GM23338 (cell line): Measurements from ENCODE around the gene YIF1A.

Source experiments
- CREB1 ChIP-seq: fragments of 250-450 bp; sonication (Bioruptor Pico); IDR thresholded peaks from 2 replicates; pipeline ENCODE4 v1.5.0; 2020; ENCODE audit warnings: low read depth, mild to moderate bottlenecking, moderate library complexity
- CTCF ChIP-seq, 2 experiments: fragments of 200-600 bp in 1 of 2; sonication (generic) in 1 of 2; conservative IDR thresholded peaks; 2 replicates each; pipeline versions ENCODE4 v1.5.1 to v1.6.1; 2016 to 2017; ENCODE audit warnings: antibody characterized with exemption in 2 of 2, low read depth in 2 of 2, mild to moderate bottlenecking in 2 of 2, moderate library complexity in 1 of 2
- ETS1 ChIP-seq: IDR thresholded peaks from 2 replicates; pipeline ENCODE4 v1.6.1; 2016; ENCODE audit warnings: antibody characterized with exemption
- EZH2 ChIP-seq: fragments of 200-600 bp; sonication (generic); IDR thresholded peaks from one replicate; pipeline ENCODE4 v1.8.0; 2017; ENCODE audit warnings: antibody characterized with exemption, mild to moderate bottlenecking, low read depth; ENCODE audit not compliant: unreplicated experiment
- EZH2phosphoT487 ChIP-seq: fragments of 200-600 bp; sonication (generic); IDR thresholded peaks from one replicate; pipeline ENCODE4 v1.8.1; 2018; ENCODE audit warnings: antibody characterized with exemption; ENCODE audit not compliant: unreplicated experiment
- JUNB ChIP-seq: IDR thresholded peaks from one replicate; pipeline ENCODE4 v1.6.1; 2016; ENCODE audit warnings: antibody characterized with exemption; ENCODE audit not compliant: unreplicated experiment
- NANOG ChIP-seq: IDR thresholded peaks from 2 replicates; pipeline ENCODE4 v1.6.1; 2016; ENCODE audit warnings: antibody characterized with exemption, borderline replicate concordance
- POLR2AphosphoS5 ChIP-seq: IDR thresholded peaks from 2 replicates; pipeline ENCODE4 v1.6.1; 2016; ENCODE audit warnings: antibody characterized with exemption, low read depth
- REST ChIP-seq: IDR thresholded peaks from one replicate; pipeline ENCODE4 v1.6.1; 2018; ENCODE audit warnings: antibody characterized with exemption; ENCODE audit not compliant: unreplicated experiment
- ZNF114 ChIP-seq: fragments of 250-450 bp; sonication (Bioruptor Pico); IDR thresholded peaks from 2 replicates; pipeline ENCODE4 v1.5.0; 2020; ENCODE audit warnings: mild to moderate bottlenecking, moderate library complexity
- ZNF331 ChIP-seq: fragments of 250-450 bp; sonication (Bioruptor Pico); IDR thresholded peaks from 2 replicates; pipeline ENCODE4 v1.5.0; 2020; ENCODE audit warnings: low read depth, mild to moderate bottlenecking, moderate library complexity

- no peak for TF ChIP-seq CTCF (conservative IDR thresholded peaks at IDR 0.05; ENCODE audit: low read depth in 2 of 2)
- TF ChIP-seq REST = no peak
- no peak for TF ChIP-seq CREB1 (CRISPR knock-in tag)
- TF ChIP-seq NANOG = no peak
- no peak for TF ChIP-seq EZH2phosphoT487
- TF ChIP-seq POLR2AphosphoS5 = no peak
- TF ChIP-seq EZH2 = no peak
- no peak for TF ChIP-seq JUNB
- no peak for TF ChIP-seq ZNF114 (CRISPR knock-in tag)
- TF ChIP-seq ZNF331 = no peak
- TF ChIP-seq ETS1 = no peak
These were observed 25.7 kb downstream of the YIF1A start for GRCh38 chr11:66263231-66263630.
